Mesothelial cell of epicardium (in vitro differentiated cells): ENCODE results near the gene FAF1. TPM values are rescaled to one million over a fixed set of nuclear protein-coding genes. Genes with fewer than 3 reads are reported as not detected.

ENCODE experiments used
- DNase-seq, 2 experiments: peaks; one replicate each; pipeline ENCODE4 v3.0.0; 2021; ENCODE audit warnings: low spot score in 2 of 2; ENCODE audit not compliant: unreplicated experiment in 2 of 2
- H3K27ac Mint-ChIP-seq: 2 replicates; pipeline ENCODE4 v1.8.0; 2021; ENCODE audit warnings: mixed read lengths
- H3K27me3 Mint-ChIP-seq: 2 replicates; pipeline ENCODE4 v1.8.0; 2021; ENCODE audit warnings: low read depth, mixed read lengths
- H3K36me3 Mint-ChIP-seq: 2 replicates; pipeline ENCODE4 v1.8.0; 2021; ENCODE audit warnings: mixed read lengths
- H3K4me1 Mint-ChIP-seq: 2 replicates; pipeline ENCODE4 v1.8.0; 2021; ENCODE audit warnings: mixed read lengths
- H3K4me3 Mint-ChIP-seq: 2 replicates; pipeline ENCODE4 v1.8.0; 2021; ENCODE audit warnings: mild to moderate bottlenecking, moderate library complexity, mixed read lengths
- H3K9me3 Mint-ChIP-seq: 2 replicates; pipeline ENCODE4 v1.8.0; 2021; ENCODE audit warnings: mixed read lengths
- total RNA-seq: library from RNA; stranded (reverse); gene quantifications from 3 replicates; pipeline ENCODE4 v1.2.1, GENCODE V29; 2021
- TF ChIP-seq, protein P1 (sequence below): fragments of 200-600 bp; sonication (generic); IDR thresholded peaks from one replicate; pipeline ENCODE4 v1.5.0; 2021; ENCODE audit warnings: antibody characterized with exemption; ENCODE audit not compliant: unreplicated experiment

Gene FAF1
- total RNA-seq, 1 donor from 2014 or later, result 44.4 TPM

GRCh38 chr1:50416553-50417453 lies 543.3 kb downstream of the FAF1 start:
- Mint-ChIP-seq H3K27ac (no peak overlapping the region), H3K9me3 (no peaks in the 10 kb centered on the region), H3K4me1 (peaks cover 18% of the 10 kb centered on the region), H3K36me3 (no peaks in the 10 kb centered on the region), H3K4me3 (peak overlapping the region; percentile 41), H3K27me3 (peaks cover 91% of the 10 kb centered on the region)
- TF ChIP-seq, protein P1, sequence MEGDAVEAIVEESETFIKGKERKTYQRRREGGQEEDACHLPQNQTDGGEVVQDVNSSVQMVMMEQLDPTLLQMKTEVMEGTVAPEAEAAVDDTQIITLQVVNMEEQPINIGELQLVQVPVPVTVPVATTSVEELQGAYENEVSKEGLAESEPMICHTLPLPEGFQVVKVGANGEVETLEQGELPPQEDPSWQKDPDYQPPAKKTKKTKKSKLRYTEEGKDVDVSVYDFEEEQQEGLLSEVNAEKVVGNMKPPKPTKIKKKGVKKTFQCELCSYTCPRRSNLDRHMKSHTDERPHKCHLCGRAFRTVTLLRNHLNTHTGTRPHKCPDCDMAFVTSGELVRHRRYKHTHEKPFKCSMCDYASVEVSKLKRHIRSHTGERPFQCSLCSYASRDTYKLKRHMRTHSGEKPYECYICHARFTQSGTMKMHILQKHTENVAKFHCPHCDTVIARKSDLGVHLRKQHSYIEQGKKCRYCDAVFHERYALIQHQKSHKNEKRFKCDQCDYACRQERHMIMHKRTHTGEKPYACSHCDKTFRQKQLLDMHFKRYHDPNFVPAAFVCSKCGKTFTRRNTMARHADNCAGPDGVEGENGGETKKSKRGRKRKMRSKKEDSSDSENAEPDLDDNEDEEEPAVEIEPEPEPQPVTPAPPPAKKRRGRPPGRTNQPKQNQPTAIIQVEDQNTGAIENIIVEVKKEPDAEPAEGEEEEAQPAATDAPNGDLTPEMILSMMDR, result no peak
- DNase-seq, result no peak

DNA sequence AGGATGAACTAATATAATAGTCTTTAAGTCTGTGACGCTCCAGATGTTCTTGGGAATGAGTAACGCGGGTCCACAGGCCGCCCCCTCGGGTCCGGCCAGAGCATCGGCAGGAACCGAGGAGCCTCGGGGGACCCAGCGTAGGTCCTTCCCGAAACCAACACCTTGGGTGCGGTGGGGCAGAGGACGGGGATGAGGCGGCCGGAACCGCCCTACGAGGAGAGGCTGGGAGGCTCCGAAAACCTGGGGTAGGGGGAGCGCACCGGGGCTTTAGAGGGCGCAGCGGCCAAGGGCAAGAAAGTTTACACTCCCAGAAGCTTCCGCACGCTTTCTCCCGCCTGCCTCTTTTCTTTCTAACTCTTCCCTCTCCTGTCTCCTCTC lies 543.9 kb downstream of the FAF1 start:
- Mint-ChIP-seq H3K9me3 (no peaks in the 10 kb centered on the region), H3K4me3 (no peak overlapping the region), H3K4me1 (peaks cover 18% of the 10 kb centered on the region), H3K27me3 (peaks cover 92% of the 10 kb centered on the region), H3K36me3 (no peaks in the 10 kb centered on the region), H3K27ac (no peak overlapping the region)
- TF ChIP-seq, protein P1, result no peak
- DNase-seq, result no peak

GRCh38 chr1:50415235-50416149 lies 544.6 kb downstream of the FAF1 start:
- Mint-ChIP-seq H3K9me3 (no peaks in the 10 kb centered on the region), H3K4me3 (no peak overlapping the region), H3K36me3 (no peaks in the 10 kb centered on the region), H3K4me1 (peaks cover 17% of the 10 kb centered on the region), H3K27ac (no peak overlapping the region), H3K27me3 (peaks cover 91% of the 10 kb centered on the region)
- TF ChIP-seq, protein P1, result no peak
- no peak for DNase-seq

DNA sequence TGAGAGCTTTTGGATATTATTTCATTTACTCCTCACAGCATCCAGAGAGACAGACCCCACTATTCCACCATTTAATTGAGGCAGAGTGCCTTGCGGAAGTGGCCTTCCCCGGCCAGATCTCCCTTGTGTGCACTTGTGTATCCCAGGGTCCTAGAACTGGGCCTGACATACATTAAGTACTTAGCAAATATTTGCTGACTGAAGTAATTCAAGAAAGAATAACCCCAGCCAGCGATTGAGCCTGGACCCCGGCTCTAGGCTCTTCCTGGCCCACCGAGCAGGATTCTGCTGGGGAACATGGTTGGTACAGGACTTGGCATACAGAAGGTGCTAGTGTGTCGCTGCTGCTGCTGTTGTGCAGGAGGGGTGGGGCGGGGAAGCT lies 545.2 kb downstream of the FAF1 start:
- H3K27ac Mint-ChIP-seq, result no peak overlapping the region
- TF ChIP-seq, protein P1, result no peak
- peaks cover 13% of the 10 kb centered on the region for H3K4me1 Mint-ChIP-seq
- no peaks in the 10 kb centered on the region for H3K36me3 Mint-ChIP-seq
- H3K27me3 Mint-ChIP-seq, result peaks cover 91% of the 10 kb centered on the region
- peaks cover 3% of the 10 kb centered on the region for H3K9me3 Mint-ChIP-seq
- no peak overlapping the region for H3K4me3 Mint-ChIP-seq
- DNase-seq, result no peak

DNA sequence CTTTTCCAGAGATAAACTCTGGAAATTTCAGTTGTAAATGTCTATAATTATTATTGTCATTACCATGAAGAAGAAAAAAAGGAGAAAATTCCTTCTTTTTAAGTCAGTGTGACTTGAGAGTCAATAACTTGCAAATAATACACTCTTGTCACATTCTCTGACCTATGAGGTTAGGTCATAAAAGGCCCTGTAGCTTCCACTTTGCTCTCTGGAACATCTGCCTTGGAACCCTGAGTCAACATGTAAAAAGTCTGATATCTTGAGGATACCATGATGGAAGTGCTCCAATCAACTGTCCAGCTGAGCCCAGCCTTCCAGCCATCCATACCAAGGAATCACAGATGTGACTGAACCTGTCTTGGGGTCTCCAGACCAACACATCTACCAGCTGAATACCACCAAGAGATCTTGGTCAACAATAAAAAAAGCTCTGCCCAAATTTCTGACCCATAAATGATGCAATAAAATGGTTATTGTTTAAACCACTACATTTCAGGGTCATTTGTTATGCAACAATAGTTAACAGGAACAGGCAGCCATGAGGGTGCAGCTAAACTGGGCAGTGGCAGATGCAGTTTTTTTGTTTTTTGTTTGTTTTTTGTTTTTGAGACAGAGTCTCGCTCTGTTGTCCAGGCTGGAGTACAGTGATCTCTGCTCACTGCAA lies 547.1 kb downstream of the FAF1 start:
- H3K36me3 Mint-ChIP-seq, result no peaks in the 10 kb centered on the region
- TF ChIP-seq, protein P1, result no peak
- DNase-seq, result no peak
- H3K4me3 Mint-ChIP-seq, result no peak overlapping the region
- H3K27me3 Mint-ChIP-seq, result peaks cover 92% of the 10 kb centered on the region
- peaks cover 10% of the 10 kb centered on the region for H3K9me3 Mint-ChIP-seq
- H3K27ac Mint-ChIP-seq, result no peak overlapping the region
- H3K4me1 Mint-ChIP-seq, result peaks cover 11% of the 10 kb centered on the region
